Activated CD4-positive, alpha-beta T cell treated with anti-CD3 and anti-CD28 coated beads, Interleukin-10, Interleukin-2, amounts not matched to agents 100 ng/mL and 50 ng/mL, durations not matched to agents 16 hours and 8 hours (primary cell): ENCODE results near the gene C3orf49.

Source experiments
- DNase-seq: peaks from one replicate; pipeline ENCODE4 v3.0.0-alpha.2; 2020

Gene C3orf49

GRCh38 chr3:63853106-63853505, 34.0 kb downstream of the C3orf49 start:
- no peak for DNase-seq

- DNase-seq, result no peak
Measured at GRCh38 chr3:63855333-63855940, 36.3 kb downstream of the C3orf49 start.

- DNase-seq, result no peak
Measured at GRCh38 chr3:63857311-63857710, 38.2 kb downstream of the C3orf49 start.

GRCh38 chr3:63860776-63861175, 41.7 kb downstream of the C3orf49 start:
- no peak for DNase-seq

- DNase-seq, result no peak
Measured at GRCh38 chr3:63861306-63861705, 42.2 kb downstream of the C3orf49 start.

GRCh38 chr3:63862804-63863149, 43.7 kb downstream of the C3orf49 start:
- no peak for DNase-seq

- DNase-seq, result peak; percentile 75
Measured at GRCh38 chr3:63863150-63864007, 44.3 kb downstream of the C3orf49 start, which contains the start of the genes ATXN7 and THOC7. TSS of gene ATXN7 (plus strand) at chr3:63863867. CDS start at chr3:63912599, 48,732 bp downstream. TSS of gene THOC7 (minus strand) at chr3:63863805. CDS start at chr3:63863790, 15 bp downstream.

GRCh38 chr3:63864008-63864964, 45.2 kb downstream of the C3orf49 start:
- peak; percentile 61 for DNase-seq

GRCh38 chr3:63864965-63865327, 45.8 kb downstream of the C3orf49 start:
- no peak for DNase-seq

GRCh38 chr3:63867225-63867624, 48.1 kb downstream of the C3orf49 start:
- DNase-seq, result no peak

GRCh38 chr3:63869940-63870614, 51.0 kb downstream of the C3orf49 start:
- no peak for DNase-seq

- DNase-seq, result no peak
Measured at GRCh38 chr3:63870615-63871005, 51.5 kb downstream of the C3orf49 start.

- no peak for DNase-seq
Measured at GRCh38 chr3:63872135-63872924, 53.2 kb downstream of the C3orf49 start.

- no peak for DNase-seq
Measured at GRCh38 chr3:63874769-63875168, 55.7 kb downstream of the C3orf49 start.

- DNase-seq, result no peak
Measured at GRCh38 chr3:63875510-63875909, 56.4 kb downstream of the C3orf49 start.

- DNase-seq, result no peak
Measured at GRCh38 chr3:63876260-63876659, 57.2 kb downstream of the C3orf49 start.

GRCh38 chr3:63877737-63878393, 58.8 kb downstream of the C3orf49 start:
- DNase-seq, result no peak

- no peak for DNase-seq
Measured at GRCh38 chr3:63878394-63879060, 59.4 kb downstream of the C3orf49 start.

- DNase-seq, result no peak
Measured at GRCh38 chr3:63880653-63881052, 61.6 kb downstream of the C3orf49 start.

- no peak for DNase-seq
Measured at GRCh38 chr3:63886858-63887257, 67.8 kb downstream of the C3orf49 start.

GRCh38 chr3:63891518-63891917, 72.4 kb downstream of the C3orf49 start:
- no peak for DNase-seq
